HepG2 (cell line): ENCODE results near the gene GALR3. TPM values are rescaled to one million over a fixed set of nuclear protein-coding genes. Genes with fewer than 3 reads are reported as not detected.

Experiments
- ATAC-seq: fragments of 200-7000 bp; cut with Tn5 transposase; 3 replicates; pipeline ENCODE4 v1.9.1; 2020; ENCODE audit warnings: mild to moderate bottlenecking, moderate library complexity
- BruUV-seq: library from RNA; stranded (reverse); fragments of 400-500 nt; replicated peaks from 2 replicates; lab custom pipeline; 2021; lab: Mats Ljungman, UMichigan
- CTCF ChIA-PET: fragments of 300-600 bp; formaldehyde crosslinking; extraction: SDS; loops from one replicate; lab custom pipeline; 2021; ENCODE audit warnings: low total read pairs, inconsistent platforms, low intra/inter-chr PET ratio; lab: Yijun Ruan, JAX
- POLR2A ChIA-PET: fragments of 350-600 bp; sonication (Branson Sonifier 250); formaldehyde crosslinking; loops from one replicate; lab custom pipeline; 2020; ENCODE audit warnings: antibody characterized with exemption, inconsistent platforms; lab: Yijun Ruan, JAX
- DNase-seq: peaks from one replicate; pipeline ENCODE4 v3.0.0-alpha.2; 2015; ENCODE audit warnings: low spot score
- FAIRE-seq: peaks from 3 replicates; lab custom pipeline; 2011; peaks lifted over from hg19 to GRCh38; lab: Jason Lieb, UNC
- H2AFZ ChIP-seq: one replicate; pipeline ENCODE4 v1.6.1; 2011; ENCODE audit warnings: low read length, inconsistent platforms
- H3K27ac ChIP-seq: fragments of 300-600 bp; 3 replicates; pipeline ENCODE4 v1.8.0; 2011; ENCODE audit warnings: mixed run types, mild to moderate bottlenecking, mixed read lengths, low read length, inconsistent platforms; ENCODE audit not compliant: insufficient read depth; ENCODE audit errors: extremely low read length
- H3K27me3 ChIP-seq, 2 experiments: fragments of 200-600 bp in 1 of 2; 2 replicates in 1 of 2; 3 replicates in 1 of 2; pipeline versions ENCODE4 v1.6.0 to v1.8.0; 2011; ENCODE audit warnings: low read length in 2 of 2, mild to moderate bottlenecking in 2 of 2, moderate library complexity in 2 of 2, inconsistent platforms in 1 of 2; ENCODE audit not compliant: insufficient read depth in 2 of 2, control insufficient read depth in 1 of 2
- H3K36me3 ChIP-seq, 2 experiments: fragments of 200-600 bp in 1 of 2; replicated peaks in 1 of 2; 2 replicates in 1 of 2; 3 replicates in 1 of 2; pipeline versions ENCODE4 v1.5.1 to v1.8.0; 2011; ENCODE audit warnings: low read length in 2 of 2, inconsistent platforms in 1 of 2; ENCODE audit not compliant: insufficient read depth in 2 of 2, control insufficient read depth in 1 of 2
- H3K4me1 ChIP-seq: 2 replicates; pipeline ENCODE4 v1.5.1; 2012; ENCODE audit warnings: low read length, inconsistent platforms; ENCODE audit not compliant: insufficient read depth
- H3K4me2 ChIP-seq: 2 replicates; pipeline ENCODE4 v1.6.0; 2011; ENCODE audit warnings: low read depth, low read length, inconsistent platforms
- H3K4me3 ChIP-seq, 3 experiments: fragments of 200-600 bp in 1 of 3; sonication (generic), shearing (Covaris generic) in 1 of 3; replicated peaks in 1 of 3; 2 replicates each; pipeline ENCODE4 v1.5.1; 2011 to 2016; ENCODE audit warnings: low read length in 3 of 3, inconsistent platforms in 2 of 3, low read depth in 2 of 3, mild to moderate bottlenecking in 2 of 3, control low read depth in 1 of 3, mixed read lengths in 1 of 3; ENCODE audit not compliant: insufficient read depth in 1 of 3
- H3K79me2 ChIP-seq: one replicate; pipeline ENCODE4 v1.6.1; 2011; ENCODE audit warnings: low read length, inconsistent platforms; ENCODE audit not compliant: insufficient read depth
- H3K9ac ChIP-seq: 2 replicates; pipeline ENCODE4 v1.6.0; 2011; ENCODE audit warnings: mild to moderate bottlenecking, low read depth, low read length, inconsistent platforms; ENCODE audit not compliant: insufficient read depth
- H3K9me3 ChIP-seq: 2 replicates; pipeline ENCODE4 v1.5.1; 2012; ENCODE audit warnings: mild to moderate bottlenecking, low read length
- H4K20me1 ChIP-seq: 2 replicates; pipeline ENCODE4 v1.6.0; 2011; ENCODE audit warnings: inconsistent platforms, mild to moderate bottlenecking, low read length, moderate library complexity; ENCODE audit not compliant: insufficient read depth
- ADNP ChIP-seq: sonication (generic); formaldehyde crosslinking; IDR thresholded peaks from 2 replicates; pipeline ENCODE4 v1.4.0; 2020; ENCODE audit warnings: missing genetic modification reagents
- ARNT ChIP-seq: fragments of 450-650 bp; IDR thresholded peaks from 2 replicates; pipeline ENCODE4 v1.6.1; 2017
- CREM ChIP-seq, 2 experiments: sonication (generic) in 1 of 2; formaldehyde crosslinking in 1 of 2; IDR thresholded peaks; 2 replicates each; pipeline versions ENCODE4 v1.4.0 to v1.6.1; 2016 to 2020; ENCODE audit warnings: antibody characterized with exemption in 1 of 2, mild to moderate bottlenecking in 1 of 2, missing genetic modification reagents in 1 of 2
- HMG20A ChIP-seq: IDR thresholded peaks from 2 replicates; pipeline ENCODE4 v1.6.1; 2016; ENCODE audit warnings: borderline replicate concordance
- HOXD1 ChIP-seq: sonication (generic); formaldehyde crosslinking; IDR thresholded peaks from 2 replicates; pipeline ENCODE4 v1.5.0; 2020; ENCODE audit warnings: missing genetic modification reagents
- MED1 ChIP-seq: sonication (generic); formaldehyde crosslinking; IDR thresholded peaks from 2 replicates; pipeline ENCODE4 v1.4.0; 2020; ENCODE audit warnings: missing genetic modification reagents
- NAIF1 ChIP-seq: sonication (generic); formaldehyde crosslinking; IDR thresholded peaks from 2 replicates; pipeline ENCODE4 v1.5.0; 2020; ENCODE audit warnings: mild to moderate bottlenecking, missing genetic modification reagents, borderline replicate concordance
- SRY ChIP-seq: sonication (generic); formaldehyde crosslinking; IDR thresholded peaks from 2 replicates; pipeline ENCODE4 v1.8.0; 2022; ENCODE audit warnings: mild to moderate bottlenecking, missing genetic modification reagents
- SYNCRIP ChIP-seq: fragments of 200-400 bp; formaldehyde crosslinking; IDR thresholded peaks from 2 replicates; pipeline ENCODE4 v1.6.1; 2018; ENCODE audit warnings: mild to moderate bottlenecking, low read depth, low read length; ENCODE audit not compliant: insufficient read depth
- U2AF1 ChIP-seq: fragments of 200-400 bp; formaldehyde crosslinking; optimal IDR thresholded peaks from 2 replicates; pipeline ENCODE3; 2017; ENCODE audit warnings: mild to moderate bottlenecking, low read depth, low read length
- ZNF10 ChIP-seq: sonication (generic); formaldehyde crosslinking; IDR thresholded peaks from 2 replicates; pipeline ENCODE4 v1.4.0; 2020; ENCODE audit warnings: mild to moderate bottlenecking, low read depth, missing genetic modification reagents, borderline replicate concordance
- ZNF142 ChIP-seq: sonication (generic); formaldehyde crosslinking; IDR thresholded peaks from 2 replicates; pipeline ENCODE4 v1.4.0; 2020; ENCODE audit warnings: missing genetic modification reagents
- ZNF431 ChIP-seq: sonication (generic); formaldehyde crosslinking; IDR thresholded peaks from 2 replicates; pipeline ENCODE4 v1.9.0; 2022; ENCODE audit warnings: missing genetic modification reagents, low read depth, mild to moderate bottlenecking, borderline replicate concordance
- ZNF766 ChIP-seq: sonication (generic); formaldehyde crosslinking; IDR thresholded peaks from 2 replicates; pipeline ENCODE4 v1.5.0; 2020; ENCODE audit warnings: missing genetic modification reagents, borderline replicate concordance
- WGBS: methylation state at CpG from one replicate; pipeline ENCODE4 v1.1.6; 2017; ENCODE audit warnings: low lambda C conversion rate; 5-methylcytosine and 5-hydroxymethylcytosine counted together
- in situ Hi-C: cut with HindIII; loops from 2 replicates; pipeline ENCODE4 v1.10.0; 2017; ENCODE audit warnings: low pct_unique_long_range_greater_than_20kb; ENCODE audit not compliant: extremely low pct_ligation_motif_present
- intact Hi-C: fragments of 100-400 bp; cut with micrococcal nuclease; formaldehyde crosslinking; loops from one replicate; pipeline ENCODE4 v1.10.0; 2022; ENCODE audit not compliant: unreplicated experiment
- polyA plus RNA-seq, 8 experiments: library from polyadenylated mRNA; depleted of rRNA in 3 of 8; stranded (reverse) in 7 of 8; unstranded in 1 of 8; fragments of >200 nt; fragmentation: Illumina TruSeq in 4 of 8; extraction: Trizol in 4 of 8; gene quantifications; 2 replicates each; pipeline versions ENCODE4 v1.2.1 to v1.2.3, GENCODE V29; 2011 to 2016; ENCODE audit warnings: low read depth in 4 of 8, missing spikeins in 1 of 8, mixed read lengths in 1 of 8; ENCODE audit not compliant: insufficient read depth in 1 of 8
- total RNA-seq, 5 experiments: library from RNA; depleted of rRNA; stranded (reverse); fragments of >200 nt; fragmentation: Illumina TruSeq; extraction: Trizol; gene quantifications; 2 replicates each; pipeline ENCODE4 v1.2.3, GENCODE V29; 2016; ENCODE audit warnings: low read depth in 1 of 5
- TF ChIP-seq, protein P1 (sequence below): IDR thresholded peaks from 2 replicates; pipeline ENCODE4 v1.6.1; 2012; ENCODE audit warnings: low read depth, low read length, improper control_type of control experiment
- TF ChIP-seq, protein P2 (sequence below): sonication (generic); formaldehyde crosslinking; IDR thresholded peaks from 2 replicates; pipeline ENCODE4 v1.4.0; 2020; ENCODE audit warnings: mild to moderate bottlenecking, missing genetic modification reagents

The GALR3 gene
- total and polyA plus RNA-seq, 2 of the 13 experiments (the other 11 are each of a cell fraction or from before 2014, with no cell fraction given), result 0.13 TPM; not detected in 1

DNA sequence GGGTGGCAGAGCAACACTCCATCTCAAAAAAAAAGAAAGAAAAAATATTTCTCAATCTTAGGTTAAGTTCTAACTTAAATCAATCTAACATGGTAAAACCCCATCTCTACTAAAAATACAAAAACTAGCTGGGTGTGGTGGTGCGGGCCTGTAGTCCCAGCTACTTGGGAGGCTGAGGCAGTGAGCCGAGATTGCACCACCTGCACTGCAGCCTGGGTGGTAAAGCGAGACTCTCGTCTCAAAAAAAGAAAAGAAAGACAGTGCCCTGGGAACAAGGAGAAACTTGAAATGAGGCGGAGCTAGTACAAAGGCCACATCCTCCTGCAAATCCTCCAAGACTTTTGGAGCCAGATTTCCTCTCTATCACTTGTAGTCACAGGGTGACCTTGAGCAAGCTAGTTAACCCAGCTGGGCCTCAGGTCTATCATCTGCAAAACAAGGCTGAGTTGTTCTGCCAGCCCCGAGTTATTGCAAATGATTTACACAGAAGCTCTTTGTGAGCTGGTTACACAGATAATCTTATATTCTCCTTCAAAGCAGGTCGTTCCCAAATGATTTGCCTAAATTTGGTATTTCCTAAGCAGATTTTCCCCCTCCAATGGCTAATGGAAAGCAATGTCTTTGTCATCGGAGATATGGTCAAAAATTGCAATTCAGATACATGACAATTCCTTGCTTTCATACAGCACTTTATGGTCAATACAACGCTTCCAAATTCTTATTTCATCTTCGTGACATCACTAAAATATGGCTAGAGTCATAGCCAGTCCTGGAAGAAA, 19.0 kb downstream of the GALR3 start:
- in situ Hi-C loops (no loop called here), intact Hi-C loops (no loop called here)
- peaks cover 12 to 20% of the 10 kb centered on the region in 2 experiments for H3K36me3 ChIP-seq
- no peak overlapping the region for H2AFZ ChIP-seq
- H4K20me1 ChIP-seq, result no peaks in the 10 kb centered on the region
- peak overlapping the region; percentile 84 for H3K4me2 ChIP-seq
- peaks cover 38% of the 10 kb centered on the region for H3K4me1 ChIP-seq
- ChIA-PET CTCF (no interaction called here), POLR2A (interaction anchor here (0.8 to 4.8 kb wide), 11 partner anchors 13 to 185 kb away, joined by 3 to 59 read pairs (median 5); partner anchors contain the start of genes C22orf23, GCAT and POLR2F)
- H3K79me2 ChIP-seq, result peaks cover 16% of the 10 kb centered on the region
- peak overlapping the region; percentile 86 for H3K9ac ChIP-seq
- FAIRE-seq, result peak; percentile 77
- H3K27ac ChIP-seq, result peak overlapping the region; percentile 85
- 49% methylated on average over 10 of the region's 10 CpGs for WGBS
- TSS peak; percentile 49 for BruUV-seq
- H3K4me3 ChIP-seq, result peak overlapping the region; percentile 50 to 87 (median 84); a peak in 5 of 6 replicates
- peak; percentile 87 for DNase-seq
- no peaks in the 10 kb centered on the region for H3K9me3 ChIP-seq
- ATAC-seq, result no peak
- no peaks in the 10 kb centered on the region for H3K27me3 ChIP-seq
- TF ChIP-seq U2AF1 (no peak), ADNP (CRISPR knock-in tag) (0 out of 2 replicates have a peak, but pooled peaks have one; percentile 57), ZNF10 (CRISPR knock-in tag) (no peak), SRY (no peak), ZNF431 (CRISPR knock-in tag) (no peak), SYNCRIP (no peak), HOXD1 (CRISPR knock-in tag) (no peak), CREM (IDR thresholded peaks at IDR 0.05) (peak; percentile 36; the same call in 1 of the 2 replicates), CREM (CRISPR knock-in tag; IDR thresholded peaks at IDR 0.05) (no peak), HMG20A (CRISPR knock-in tag) (peak; percentile 55; the same call in 1 of the 2 replicates), NAIF1 (no peak), ARNT (no peak), ZNF766 (CRISPR knock-in tag) (no peak), ZNF142 (CRISPR knock-in tag) (no peak), MED1 (CRISPR knock-in tag) (peak; percentile 33; the same call in 1 of the 2 replicates)
- TF ChIP-seq, protein P1, sequence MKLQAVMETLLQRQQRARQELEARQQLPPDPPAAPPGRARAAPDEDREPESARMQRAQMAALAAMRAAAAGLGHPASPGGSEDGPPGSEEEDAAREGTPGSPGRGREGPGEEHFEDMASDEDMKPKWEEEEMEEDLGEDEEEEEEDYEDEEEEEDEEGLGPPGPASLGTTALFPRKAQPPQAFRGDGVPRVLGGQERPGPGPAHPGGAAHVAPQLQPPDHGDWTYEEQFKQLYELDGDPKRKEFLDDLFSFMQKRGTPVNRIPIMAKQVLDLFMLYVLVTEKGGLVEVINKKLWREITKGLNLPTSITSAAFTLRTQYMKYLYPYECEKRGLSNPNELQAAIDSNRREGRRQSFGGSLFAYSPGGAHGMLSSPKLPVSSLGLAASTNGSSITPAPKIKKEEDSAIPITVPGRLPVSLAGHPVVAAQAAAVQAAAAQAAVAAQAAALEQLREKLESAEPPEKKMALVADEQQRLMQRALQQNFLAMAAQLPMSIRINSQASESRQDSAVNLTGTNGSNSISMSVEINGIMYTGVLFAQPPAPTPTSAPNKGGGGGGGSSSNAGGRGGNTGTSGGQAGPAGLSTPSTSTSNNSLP, result no peak
- TF ChIP-seq, protein P2, sequence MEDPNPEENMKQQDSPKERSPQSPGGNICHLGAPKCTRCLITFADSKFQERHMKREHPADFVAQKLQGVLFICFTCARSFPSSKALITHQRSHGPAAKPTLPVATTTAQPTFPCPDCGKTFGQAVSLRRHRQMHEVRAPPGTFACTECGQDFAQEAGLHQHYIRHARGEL (CRISPR knock-in tag), result no peak
